K562 (cell line): ENCODE data around the gene NQO2. TPM values are rescaled to one million over a fixed set of nuclear protein-coding genes. Genes with fewer than 3 reads are reported as not detected.

Experiments
- COPS2 ChIP-seq: fragments of 450-650 bp; conservative IDR thresholded peaks from 2 replicates; pipeline ENCODE4 v1.6.1; 2016; ENCODE audit warnings: mild to moderate bottlenecking, moderate library complexity
- CREBBP ChIP-seq: IDR thresholded peaks from one replicate; pipeline ENCODE4 v1.6.1; 2012; ENCODE audit warnings: low read depth, mild to moderate bottlenecking, control low read depth, inconsistent platforms, low read length
- EGR1 ChIP-seq: fragments of 450-650 bp; conservative IDR thresholded peaks from 2 replicates; pipeline ENCODE4 v1.6.1; 2017; ENCODE audit warnings: mild to moderate bottlenecking
- FOXA1 ChIP-seq: fragments of 450-650 bp; IDR thresholded peaks from 2 replicates; pipeline ENCODE4 v1.6.1; 2016; ENCODE audit warnings: mild to moderate bottlenecking, borderline replicate concordance
- GATA2 ChIP-seq: sonication (generic); formaldehyde crosslinking; IDR thresholded peaks from 2 replicates; pipeline ENCODE4 v1.4.0; 2020; ENCODE audit warnings: mild to moderate bottlenecking, missing genetic modification reagents
- MEF2D ChIP-seq: conservative IDR thresholded peaks from 2 replicates; pipeline ENCODE4 v1.6.1; 2016; ENCODE audit warnings: low read depth, missing genetic modification characterization, missing compliant biosample characterization
- NCOA2 ChIP-seq, 2 experiments: fragments of 450-650 bp; IDR thresholded peaks; 2 replicates each; pipeline ENCODE4 v1.6.1; 2018; ENCODE audit warnings: mild to moderate bottlenecking in 2 of 2, moderate library complexity in 1 of 2; ENCODE audit not compliant: partially characterized antibody in 2 of 2
- NFATC3 ChIP-seq: fragments of 450-650 bp; IDR thresholded peaks from 2 replicates; pipeline ENCODE4 v1.6.1; 2017; ENCODE audit warnings: mild to moderate bottlenecking
- NR2C1 ChIP-seq, 2 experiments: fragments of 450-650 bp; IDR thresholded peaks; 2 replicates each; pipeline ENCODE4 v1.6.1; 2017; ENCODE audit warnings: mild to moderate bottlenecking in 2 of 2, antibody characterized with exemption in 1 of 2, inconsistent platforms in 1 of 2, missing compliant biosample characterization in 1 of 2, missing genetic modification characterization in 1 of 2
- POLR2A ChIP-seq: fragments of 450-650 bp; conservative IDR thresholded peaks from 2 replicates; pipeline ENCODE4 v1.6.1; 2016
- PTBP1 ChIP-seq: fragments of 200-400 bp; formaldehyde crosslinking; IDR thresholded peaks from 2 replicates; pipeline ENCODE4 v1.6.1; 2017; ENCODE audit warnings: low read depth, low read length
- STAT5B ChIP-seq: fragments of 250-450 bp; sonication (Bioruptor Pico); IDR thresholded peaks from 2 replicates; pipeline ENCODE4 v1.8.0; 2021; ENCODE audit warnings: mild to moderate bottlenecking, inconsistent platforms
- ZKSCAN1 ChIP-seq: fragments of 150-350 bp; IDR thresholded peaks from 2 replicates; pipeline ENCODE4 v1.6.1; 2016; ENCODE audit warnings: low read depth, low read length
- ZNF23 ChIP-seq: fragments of 250-450 bp; sonication (Bioruptor Pico); IDR thresholded peaks from 2 replicates; pipeline ENCODE4 v1.4.0; 2020; ENCODE audit warnings: mild to moderate bottlenecking
- ZNF445 ChIP-seq: fragments of 250-450 bp; sonication (Bioruptor Pico); IDR thresholded peaks from 2 replicates; pipeline ENCODE4 v1.4.0; 2020; ENCODE audit warnings: low read depth, mild to moderate bottlenecking, moderate library complexity
- ZNF778 ChIP-seq: fragments of 450-650 bp; formaldehyde crosslinking; IDR thresholded peaks from 2 replicates; pipeline ENCODE4 v1.4.0; 2020; ENCODE audit warnings: mild to moderate bottlenecking, moderate library complexity
- polyA plus RNA-seq, 8 experiments: library from polyadenylated mRNA; depleted of rRNA in 4 of 8; stranded (reverse) in 5 of 8; unstranded in 3 of 8; fragments of >200 nt; fragmentation: Nextera tagmentation in 2 of 8; fragmentation: Illumina TruSeq in 1 of 8; extraction: Ambion mirVana in 2 of 8; extraction: Trizol in 1 of 8; gene quantifications; 2 replicates each; pipeline versions ENCODE4 v1.2.1 to v1.2.3, GENCODE V29; 2011 to 2014; ENCODE audit warnings: inconsistent platforms in 1 of 8, missing spikeins in 1 of 8
- total RNA-seq, 7 experiments: library from RNA; depleted of rRNA in 6 of 7; stranded (reverse); fragments of >200 nt in 6 of 7; fragmentation: Illumina TruSeq in 2 of 7; extraction: Trizol in 2 of 7; gene quantifications; 2 replicates each; pipeline versions ENCODE4 v1.2.1 to v1.2.3, GENCODE V29; 2011 to 2021; ENCODE audit warnings: low replicate concordance in 1 of 7
- TF ChIP-seq, protein P1 (sequence below): fragments of 450-650 bp; IDR thresholded peaks from 2 replicates; pipeline ENCODE4 v1.6.1; 2016; ENCODE audit warnings: mild to moderate bottlenecking, moderate library complexity
- TF ChIP-seq, protein P2 (sequence below): IDR thresholded peaks from 2 replicates; pipeline ENCODE4 v1.6.1; 2014; ENCODE audit warnings: antibody characterized with exemption

The NQO2 gene
- total and polyA plus RNA-seq, 9 of the 15 experiments (the other 6 are each of a cell fraction or from before 2014, with no cell fraction given) = 54.6 to 214 (median 116) TPM

DNA sequence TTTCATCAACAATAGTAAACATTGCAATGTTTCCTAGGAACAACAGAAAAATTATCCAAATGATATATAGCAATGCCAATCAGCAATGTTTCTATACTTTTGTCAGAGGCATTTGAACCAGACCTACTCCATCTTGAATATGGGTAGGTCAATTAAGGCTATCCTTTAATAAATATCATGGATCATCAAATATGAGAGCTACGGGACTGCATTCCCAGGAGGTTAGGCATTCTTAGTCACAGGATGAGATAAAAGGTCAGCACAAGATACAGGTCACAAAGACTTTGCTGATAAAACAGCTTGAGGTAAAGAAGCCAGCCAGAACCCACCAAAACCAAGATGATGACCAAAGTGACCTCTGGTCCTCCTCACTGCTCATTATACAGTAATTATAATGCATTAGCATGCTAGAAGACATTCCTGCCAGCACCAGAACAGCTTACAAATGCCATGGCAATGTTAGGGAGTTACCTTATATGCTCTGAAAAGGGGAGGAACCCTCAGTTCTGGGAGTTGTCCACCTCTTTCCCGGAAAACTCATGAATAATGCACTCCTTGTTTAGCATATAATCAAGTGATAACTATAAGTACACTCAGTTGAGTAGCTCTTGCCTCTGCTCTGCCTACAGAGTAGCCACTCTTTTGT lies 19.8 kb upstream of the NQO2 start (continued):
- TF ChIP-seq, protein P1, sequence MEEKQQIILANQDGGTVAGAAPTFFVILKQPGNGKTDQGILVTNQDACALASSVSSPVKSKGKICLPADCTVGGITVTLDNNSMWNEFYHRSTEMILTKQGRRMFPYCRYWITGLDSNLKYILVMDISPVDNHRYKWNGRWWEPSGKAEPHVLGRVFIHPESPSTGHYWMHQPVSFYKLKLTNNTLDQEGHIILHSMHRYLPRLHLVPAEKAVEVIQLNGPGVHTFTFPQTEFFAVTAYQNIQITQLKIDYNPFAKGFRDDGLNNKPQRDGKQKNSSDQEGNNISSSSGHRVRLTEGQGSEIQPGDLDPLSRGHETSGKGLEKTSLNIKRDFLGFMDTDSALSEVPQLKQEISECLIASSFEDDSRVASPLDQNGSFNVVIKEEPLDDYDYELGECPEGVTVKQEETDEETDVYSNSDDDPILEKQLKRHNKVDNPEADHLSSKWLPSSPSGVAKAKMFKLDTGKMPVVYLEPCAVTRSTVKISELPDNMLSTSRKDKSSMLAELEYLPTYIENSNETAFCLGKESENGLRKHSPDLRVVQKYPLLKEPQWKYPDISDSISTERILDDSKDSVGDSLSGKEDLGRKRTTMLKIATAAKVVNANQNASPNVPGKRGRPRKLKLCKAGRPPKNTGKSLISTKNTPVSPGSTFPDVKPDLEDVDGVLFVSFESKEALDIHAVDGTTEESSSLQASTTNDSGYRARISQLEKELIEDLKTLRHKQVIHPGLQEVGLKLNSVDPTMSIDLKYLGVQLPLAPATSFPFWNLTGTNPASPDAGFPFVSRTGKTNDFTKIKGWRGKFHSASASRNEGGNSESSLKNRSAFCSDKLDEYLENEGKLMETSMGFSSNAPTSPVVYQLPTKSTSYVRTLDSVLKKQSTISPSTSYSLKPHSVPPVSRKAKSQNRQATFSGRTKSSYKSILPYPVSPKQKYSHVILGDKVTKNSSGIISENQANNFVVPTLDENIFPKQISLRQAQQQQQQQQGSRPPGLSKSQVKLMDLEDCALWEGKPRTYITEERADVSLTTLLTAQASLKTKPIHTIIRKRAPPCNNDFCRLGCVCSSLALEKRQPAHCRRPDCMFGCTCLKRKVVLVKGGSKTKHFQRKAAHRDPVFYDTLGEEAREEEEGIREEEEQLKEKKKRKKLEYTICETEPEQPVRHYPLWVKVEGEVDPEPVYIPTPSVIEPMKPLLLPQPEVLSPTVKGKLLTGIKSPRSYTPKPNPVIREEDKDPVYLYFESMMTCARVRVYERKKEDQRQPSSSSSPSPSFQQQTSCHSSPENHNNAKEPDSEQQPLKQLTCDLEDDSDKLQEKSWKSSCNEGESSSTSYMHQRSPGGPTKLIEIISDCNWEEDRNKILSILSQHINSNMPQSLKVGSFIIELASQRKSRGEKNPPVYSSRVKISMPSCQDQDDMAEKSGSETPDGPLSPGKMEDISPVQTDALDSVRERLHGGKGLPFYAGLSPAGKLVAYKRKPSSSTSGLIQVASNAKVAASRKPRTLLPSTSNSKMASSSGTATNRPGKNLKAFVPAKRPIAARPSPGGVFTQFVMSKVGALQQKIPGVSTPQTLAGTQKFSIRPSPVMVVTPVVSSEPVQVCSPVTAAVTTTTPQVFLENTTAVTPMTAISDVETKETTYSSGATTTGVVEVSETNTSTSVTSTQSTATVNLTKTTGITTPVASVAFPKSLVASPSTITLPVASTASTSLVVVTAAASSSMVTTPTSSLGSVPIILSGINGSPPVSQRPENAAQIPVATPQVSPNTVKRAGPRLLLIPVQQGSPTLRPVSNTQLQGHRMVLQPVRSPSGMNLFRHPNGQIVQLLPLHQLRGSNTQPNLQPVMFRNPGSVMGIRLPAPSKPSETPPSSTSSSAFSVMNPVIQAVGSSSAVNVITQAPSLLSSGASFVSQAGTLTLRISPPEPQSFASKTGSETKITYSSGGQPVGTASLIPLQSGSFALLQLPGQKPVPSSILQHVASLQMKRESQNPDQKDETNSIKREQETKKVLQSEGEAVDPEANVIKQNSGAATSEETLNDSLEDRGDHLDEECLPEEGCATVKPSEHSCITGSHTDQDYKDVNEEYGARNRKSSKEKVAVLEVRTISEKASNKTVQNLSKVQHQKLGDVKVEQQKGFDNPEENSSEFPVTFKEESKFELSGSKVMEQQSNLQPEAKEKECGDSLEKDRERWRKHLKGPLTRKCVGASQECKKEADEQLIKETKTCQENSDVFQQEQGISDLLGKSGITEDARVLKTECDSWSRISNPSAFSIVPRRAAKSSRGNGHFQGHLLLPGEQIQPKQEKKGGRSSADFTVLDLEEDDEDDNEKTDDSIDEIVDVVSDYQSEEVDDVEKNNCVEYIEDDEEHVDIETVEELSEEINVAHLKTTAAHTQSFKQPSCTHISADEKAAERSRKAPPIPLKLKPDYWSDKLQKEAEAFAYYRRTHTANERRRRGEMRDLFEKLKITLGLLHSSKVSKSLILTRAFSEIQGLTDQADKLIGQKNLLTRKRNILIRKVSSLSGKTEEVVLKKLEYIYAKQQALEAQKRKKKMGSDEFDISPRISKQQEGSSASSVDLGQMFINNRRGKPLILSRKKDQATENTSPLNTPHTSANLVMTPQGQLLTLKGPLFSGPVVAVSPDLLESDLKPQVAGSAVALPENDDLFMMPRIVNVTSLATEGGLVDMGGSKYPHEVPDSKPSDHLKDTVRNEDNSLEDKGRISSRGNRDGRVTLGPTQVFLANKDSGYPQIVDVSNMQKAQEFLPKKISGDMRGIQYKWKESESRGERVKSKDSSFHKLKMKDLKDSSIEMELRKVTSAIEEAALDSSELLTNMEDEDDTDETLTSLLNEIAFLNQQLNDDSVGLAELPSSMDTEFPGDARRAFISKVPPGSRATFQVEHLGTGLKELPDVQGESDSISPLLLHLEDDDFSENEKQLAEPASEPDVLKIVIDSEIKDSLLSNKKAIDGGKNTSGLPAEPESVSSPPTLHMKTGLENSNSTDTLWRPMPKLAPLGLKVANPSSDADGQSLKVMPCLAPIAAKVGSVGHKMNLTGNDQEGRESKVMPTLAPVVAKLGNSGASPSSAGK = no peak; the same call in 1 of the 2 replicates
- TF ChIP-seq ZNF23 (0 out of 2 replicates have a peak, but pooled peaks have one; percentile 58), POLR2A (peak; percentile 63), NCOA2 (IDR thresholded peaks at IDR 0.05; ENCODE audit: partially characterized antibody in 2 of 2) (no peak), PTBP1 (no peak), EGR1 (peak; percentile 28; the same call in 1 of the 2 replicates), ZNF445 (CRISPR knock-in tag) (peak; percentile 66; the same call in 1 of the 2 replicates), MEF2D (tag) (peak; percentile 91), STAT5B (CRISPR knock-in tag) (peak; percentile 50; the same call in 1 of the 2 replicates), GATA2 (CRISPR knock-in tag) (no peak; the same call in 1 of the 2 replicates), COPS2 (no peak), ZNF778 (CRISPR knock-in tag) (no peak), FOXA1 (no peak), NFATC3 (no peak), ZKSCAN1 (no peak), NR2C1 (IDR thresholded peaks at IDR 0.05) (peak; percentile 73), NR2C1 (tag; IDR thresholded peaks at IDR 0.05) (peak; percentile 93), CREBBP (no peak)
- TF ChIP-seq, protein P2, sequence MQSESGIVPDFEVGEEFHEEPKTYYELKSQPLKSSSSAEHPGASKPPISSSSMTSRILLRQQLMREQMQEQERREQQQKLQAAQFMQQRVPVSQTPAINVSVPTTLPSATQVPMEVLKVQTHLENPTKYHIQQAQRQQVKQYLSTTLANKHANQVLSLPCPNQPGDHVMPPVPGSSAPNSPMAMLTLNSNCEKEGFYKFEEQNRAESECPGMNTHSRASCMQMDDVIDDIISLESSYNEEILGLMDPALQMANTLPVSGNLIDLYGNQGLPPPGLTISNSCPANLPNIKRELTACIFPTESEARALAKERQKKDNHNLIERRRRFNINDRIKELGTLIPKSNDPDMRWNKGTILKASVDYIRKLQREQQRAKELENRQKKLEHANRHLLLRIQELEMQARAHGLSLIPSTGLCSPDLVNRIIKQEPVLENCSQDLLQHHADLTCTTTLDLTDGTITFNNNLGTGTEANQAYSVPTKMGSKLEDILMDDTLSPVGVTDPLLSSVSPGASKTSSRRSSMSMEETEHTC = no peak
